Urinary bladder (tissue), 4 donors: ENCODE data around the gene OSBPL1A. TPM values are rescaled to one million over a fixed set of nuclear protein-coding genes. Genes with fewer than 3 reads are reported as not detected.
A peak's percentile ranks its signal among the peaks of the same experiment; 100 is the strongest.

Experiments used
- DNase-seq: peaks from one replicate; pipeline ENCODE4 v3.0.0-alpha.2; 2015; ENCODE audit errors: extremely low spot score
- H3K27ac ChIP-seq: one replicate; pipeline ENCODE4 v1.5.1; 2013; ENCODE audit warnings: low read depth, mild to moderate bottlenecking, moderate library complexity
- H3K36me3 ChIP-seq: one replicate; pipeline ENCODE4 v1.6.1; 2013; ENCODE audit warnings: mild to moderate bottlenecking, moderate library complexity; ENCODE audit not compliant: insufficient read depth
- H3K4me1 ChIP-seq: one replicate; pipeline ENCODE4 v1.6.1; 2013; ENCODE audit warnings: mild to moderate bottlenecking, moderate library complexity; ENCODE audit not compliant: insufficient read depth
- H3K4me3 ChIP-seq: one replicate; pipeline ENCODE4 v1.5.1; 2013; ENCODE audit warnings: low read depth, low read length
- WGBS: extraction: QIAGEN DNeasy Blood & Tissue Kit; methylation state at CpG from one replicate; pipeline ENCODE4 v1.1.7; 2013; 5-methylcytosine and 5-hydroxymethylcytosine counted together
- polyA plus RNA-seq: library from polyadenylated mRNA; stranded (reverse); fragments of 200-250 nt; gene quantifications from one replicate; pipeline ENCODE4 v1.2.3, GENCODE V29; 2013
- total RNA-seq: library from RNA; depleted of rRNA; stranded (reverse); fragments of >200 nt; gene quantifications from one replicate; pipeline ENCODE4 v1.2.3, GENCODE V29; 2014
- donor health status: healthy with polysubstance abuse.
- donor health status: healthy.

Gene OSBPL1A
- total and polyA plus RNA-seq, 2 donors, result 46.6 to 53.3 TPM

GRCh38 chr18:24414349-24415003 is 16.9 kb upstream of the OSBPL1A start:
- 86% methylated on average over 3 of the region's 3 CpGs for WGBS
- Histone ChIP-seq H3K27ac (no peak overlapping the region), H3K4me1 (no peaks in the 10 kb centered on the region), H3K4me3 (no peak overlapping the region), H3K36me3 (no peaks in the 10 kb centered on the region)
- no peak for DNase-seq

GRCh38 chr18:24413148-24413547 is 15.5 kb upstream of the OSBPL1A start:
- 67% methylated on average over 2 of the region's 2 CpGs for WGBS
- H3K4me3 ChIP-seq, result no peak overlapping the region
- DNase-seq, result no peak
- no peak overlapping the region for H3K27ac ChIP-seq
- H3K4me1 ChIP-seq, result no peaks in the 10 kb centered on the region
- no peaks in the 10 kb centered on the region for H3K36me3 ChIP-seq

GRCh38 chr18:24408496-24408895 is 10.9 kb upstream of the OSBPL1A start:
- H3K4me3 ChIP-seq, result no peak overlapping the region
- H3K36me3 ChIP-seq, result no peaks in the 10 kb centered on the region
- H3K4me1 ChIP-seq, result no peaks in the 10 kb centered on the region
- H3K27ac ChIP-seq, result no peak overlapping the region
- no peak for DNase-seq
- WGBS, result 87% methylated on average over 2 of the region's 2 CpGs

GRCh38 chr18:24404591-24404990 is 7.0 kb upstream of the OSBPL1A start:
- no peak overlapping the region for H3K27ac ChIP-seq
- 87% methylated on average over 3 of the region's 3 CpGs for WGBS
- DNase-seq, result no peak
- no peak overlapping the region for H3K4me3 ChIP-seq
- H3K4me1 ChIP-seq, result no peaks in the 10 kb centered on the region
- no peaks in the 10 kb centered on the region for H3K36me3 ChIP-seq

GRCh38 chr18:24403076-24403475 is 5.5 kb upstream of the OSBPL1A start:
- Histone ChIP-seq H3K27ac (no peak overlapping the region), H3K36me3 (no peaks in the 10 kb centered on the region), H3K4me1 (no peaks in the 10 kb centered on the region), H3K4me3 (no peak overlapping the region)
- DNase-seq, result no peak
- WGBS, result 68% methylated on average over 5 of the region's 5 CpGs

- H3K36me3 ChIP-seq, result no peaks in the 10 kb centered on the region
- WGBS, result 79% methylated on average over 6 of the region's 6 CpGs
- no peaks in the 10 kb centered on the region for H3K4me1 ChIP-seq
- no peak overlapping the region for H3K27ac ChIP-seq
- no peak for DNase-seq
- no peak overlapping the region for H3K4me3 ChIP-seq
Observed at GRCh38 chr18:24402209-24402785, 4.7 kb upstream of the OSBPL1A start.

- 66% methylated on average over 2 of the region's 2 CpGs for WGBS
- no peaks in the 10 kb centered on the region for H3K4me1 ChIP-seq
- no peak for DNase-seq
Observed at GRCh38 chr18:24400587-24400986, 3.0 kb upstream of the OSBPL1A start.

GRCh38 chr18:24398540-24398939 is 916 bp upstream of the OSBPL1A start:
- Histone ChIP-seq H3K4me3 (no peak overlapping the region), H3K27ac (no peak overlapping the region), H3K4me1 (no peaks in the 10 kb centered on the region), H3K36me3 (no peaks in the 10 kb centered on the region)
- WGBS, result 73% methylated on average over 15 of the region's 15 CpGs
- no peak for DNase-seq

More at GRCh38 chr18:24400587-24400986, 3.0 kb upstream of the OSBPL1A start:
- Histone ChIP-seq H3K36me3 (no peaks in the 10 kb centered on the region), H3K4me3 (no peak overlapping the region), H3K27ac (no peak overlapping the region)

GRCh38 chr18:24397131-24397693 is 412 bp downstream of the OSBPL1A start:
- H3K36me3 ChIP-seq, result no peaks in the 10 kb centered on the region
- peak; percentile 64 for DNase-seq
- no peaks in the 10 kb centered on the region for H3K4me1 ChIP-seq
- under 1% methylated on average over 50 of the region's 50 CpGs for WGBS
- peak overlapping the region; percentile 67 for H3K4me3 ChIP-seq
- H3K27ac ChIP-seq, result peak overlapping the region; percentile 59

GRCh38 chr18:24396082-24396633 is 1.5 kb downstream of the OSBPL1A start:
- Histone ChIP-seq H3K4me1 (no peaks in the 10 kb centered on the region), H3K4me3 (no peak overlapping the region), H3K36me3 (no peaks in the 10 kb centered on the region), H3K27ac (no peak overlapping the region)
- WGBS, result 86% methylated on average over 8 of the region's 8 CpGs
- no peak for DNase-seq

GRCh38 chr18:24395049-24395795 is 2.4 kb downstream of the OSBPL1A start:
- no peaks in the 10 kb centered on the region for H3K36me3 ChIP-seq
- H3K4me1 ChIP-seq, result no peaks in the 10 kb centered on the region
- no peak overlapping the region for H3K27ac ChIP-seq
- WGBS, result 86% methylated on average over 11 of the region's 11 CpGs
- no peak for DNase-seq
- H3K4me3 ChIP-seq, result no peak overlapping the region

GRCh38 chr18:24388957-24389356 is 8.7 kb downstream of the OSBPL1A start:
- peaks cover 2% of the 10 kb centered on the region for H3K36me3 ChIP-seq
- DNase-seq, result peak; percentile 6
- WGBS, result 63% methylated on average over 3 of the region's 3 CpGs

GRCh38 chr18:24386681-24387080 is 10.9 kb downstream of the OSBPL1A start:
- Histone ChIP-seq H3K36me3 (peaks cover 2% of the 10 kb centered on the region), H3K4me1 (no peaks in the 10 kb centered on the region), H3K27ac (no peak overlapping the region), H3K4me3 (no peak overlapping the region)
- no peak for DNase-seq
- 86% methylated on average over 6 of the region's 6 CpGs for WGBS

More at GRCh38 chr18:24388957-24389356, 8.7 kb downstream of the OSBPL1A start:
- Histone ChIP-seq H3K4me3 (no peak overlapping the region), H3K4me1 (no peaks in the 10 kb centered on the region), H3K27ac (no peak overlapping the region)
